ENCODE measurements around the gene ARHGAP27.
"Not testable (repeated sequence)": the region's sequence is repeated elsewhere in the genome, so short reads cannot be mapped to it uniquely, and the experiment has no call there.

ARHGAP27 gene

GRCh38 chr17:45357364-45357997 is 75.2 kb downstream of the ARHGAP27 start:
- DNase-seq: no peak

- no peak for DNase-seq
Observed at GRCh38 chr17:45355087-45355486, 77.6 kb downstream of the ARHGAP27 start.

DNA sequence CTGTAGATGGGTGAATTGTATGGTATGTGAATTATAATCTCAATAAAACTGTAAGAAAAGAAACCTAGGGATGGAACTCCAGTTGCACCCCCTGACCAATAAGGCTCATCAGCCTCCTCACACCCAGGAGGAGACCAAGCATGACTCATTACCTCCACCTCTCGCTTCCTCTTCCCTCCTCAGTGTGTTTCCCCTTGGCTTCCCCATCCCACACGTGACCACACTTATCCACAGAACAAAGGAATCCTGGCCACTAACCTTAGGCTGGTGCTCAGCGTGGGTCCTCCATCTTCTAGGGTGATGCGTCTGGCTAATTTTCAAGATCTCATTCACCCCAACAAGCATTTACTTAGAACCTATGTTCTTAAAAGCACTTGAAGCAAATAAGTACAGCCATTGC is 79.6 kb downstream of the ARHGAP27 start:
- DNase-seq: peak; percentile 59

DNA sequence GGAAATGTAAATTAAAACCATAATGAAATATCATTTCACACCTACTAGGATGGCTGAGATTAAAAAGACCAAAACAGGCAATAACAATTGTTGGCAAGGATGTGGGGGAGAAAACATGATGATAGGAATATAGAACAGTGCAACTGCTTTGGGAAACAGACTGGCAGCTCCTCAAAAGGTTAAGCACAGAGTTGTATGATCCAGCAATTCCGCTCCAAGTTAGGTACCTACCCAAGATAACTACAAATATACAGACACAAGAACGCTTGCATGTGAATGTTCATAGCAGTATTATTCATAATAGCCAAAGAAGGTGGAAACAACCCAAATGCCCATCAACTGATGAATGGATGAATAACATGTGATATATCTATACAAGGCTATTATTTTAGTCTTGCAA is 80.8 kb downstream of the ARHGAP27 start:
- no peak for DNase-seq

DNA sequence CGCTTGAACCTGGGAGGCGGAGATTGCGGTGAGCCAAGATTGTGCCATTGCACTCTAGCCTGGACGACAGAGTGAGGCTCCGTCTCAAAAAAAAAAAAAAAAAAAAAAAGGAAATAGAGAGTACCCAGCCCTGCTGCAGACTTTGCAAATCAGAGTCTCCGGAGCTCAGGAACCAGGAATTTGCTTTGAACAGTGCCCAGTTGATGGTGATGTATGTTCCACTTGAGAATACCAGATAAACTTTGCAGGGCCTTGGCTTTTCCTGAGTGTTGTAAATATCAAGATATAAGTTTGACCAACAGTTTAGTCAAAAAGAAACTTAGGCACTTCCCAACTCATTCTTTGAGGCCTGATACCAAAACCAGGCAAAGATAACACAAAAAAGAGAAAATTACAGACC is 85.2 kb downstream of the ARHGAP27 start:
- no peak for DNase-seq

DNA sequence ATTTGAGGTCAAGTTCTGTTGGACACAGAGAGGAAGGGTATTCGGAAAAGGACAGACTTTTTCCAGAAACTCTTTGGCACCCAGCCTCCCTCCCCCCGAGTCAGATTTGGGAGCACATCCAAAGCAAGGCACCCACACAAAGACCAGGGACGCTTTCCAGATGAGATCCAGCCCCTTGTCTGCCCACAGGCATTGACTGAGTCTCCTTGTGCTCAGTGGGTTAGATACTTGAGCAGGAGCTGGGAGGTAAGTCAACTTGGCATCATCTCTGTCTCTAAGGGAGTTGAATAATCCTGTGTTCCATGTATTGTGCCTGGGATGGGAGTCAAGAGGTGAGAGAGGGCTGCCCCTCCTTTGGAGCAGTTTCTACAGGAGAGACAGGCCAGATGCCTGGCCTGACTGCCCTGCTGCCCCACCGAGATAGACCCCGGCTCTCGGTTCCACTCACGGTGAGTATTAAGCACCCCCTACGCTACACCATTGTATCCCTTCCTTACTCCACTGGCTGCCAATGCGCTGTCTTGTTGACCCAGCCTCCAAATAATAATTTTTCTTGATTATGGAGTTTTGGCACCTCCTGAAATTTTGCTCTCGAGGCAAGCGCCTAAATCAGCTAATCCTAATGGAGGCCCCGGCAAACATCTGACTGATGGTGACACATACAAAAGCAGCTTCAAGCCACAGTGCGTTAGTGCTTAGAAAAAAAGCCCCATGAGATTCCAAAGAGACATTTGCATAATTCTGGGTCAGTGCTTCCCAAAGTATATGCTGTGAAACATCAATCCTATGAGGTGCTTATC is 86.3 kb downstream of the ARHGAP27 start:
- no peak for DNase-seq

DNA sequence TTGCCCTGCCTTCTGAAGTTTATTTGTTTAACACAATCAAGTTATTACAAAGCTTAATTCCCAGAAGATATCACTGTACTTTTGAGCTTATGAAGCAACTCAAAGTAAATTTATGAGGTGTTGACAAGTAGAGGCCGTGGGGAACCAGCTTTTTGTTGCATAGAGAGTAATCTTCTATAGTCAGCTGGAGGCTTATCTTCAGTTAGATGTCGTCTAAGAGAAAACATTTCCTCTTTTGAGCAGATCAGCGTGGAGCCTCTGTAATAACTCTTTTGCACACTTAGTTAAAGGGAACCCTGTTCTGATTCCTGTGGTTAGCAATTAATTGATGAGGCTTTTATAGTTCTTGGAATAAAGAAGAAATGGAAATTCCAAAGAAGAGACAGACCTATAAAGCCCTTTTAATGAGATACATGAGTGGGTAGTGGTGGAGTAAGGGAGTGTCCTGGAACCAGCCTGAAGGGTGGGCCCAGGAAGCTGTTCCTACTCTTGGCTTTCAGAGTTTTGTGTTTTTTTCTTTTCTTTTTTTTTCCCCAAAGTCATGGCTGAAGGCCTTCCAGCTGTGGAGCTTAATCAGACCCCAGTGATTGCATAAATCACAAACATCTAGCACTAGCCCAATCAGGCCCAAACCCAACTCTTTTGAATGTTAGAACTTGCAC is 87.0 kb downstream of the ARHGAP27 start:
- no peak for DNase-seq

GRCh38 chr17:45345246-45345553 is 87.5 kb downstream of the ARHGAP27 start:
- no peak for DNase-seq

GRCh38 chr17:45343967-45344664 is 88.6 kb downstream of the ARHGAP27 start:
- not testable (repeated sequence) for DNase-seq

Measured in stimulated activated CD8-positive, alpha-beta memory T cell treated with anti-CD3 and anti-CD28 coated beads, Interleukin-4, amount 100 ng/mL, for 48 hours (primary cell).